Activated CD4-positive, alpha-beta T cell treated with anti-CD3 and anti-CD28 coated beads for 36 hours (primary cell): ENCODE measurements around the gene SLC25A38. TPM values are rescaled to one million over a fixed set of nuclear protein-coding genes. Genes with fewer than 3 reads are reported as not detected.
A peak's percentile ranks its signal among the peaks of the same experiment; 100 is the strongest.

ENCODE experiments used
- ATAC-seq: fragments of 200-7000 bp; cut with Tn5 transposase; one replicate; pipeline ENCODE4 v1.10.0; 2021; ENCODE audit warnings: mild to moderate bottlenecking, moderate library complexity
- CTCF ChIA-PET: fragments of 350-600 bp; sonication (Branson Sonifier 250); formaldehyde crosslinking; loops from one replicate; lab custom pipeline; 2021; ENCODE audit warnings: antibody characterized with exemption; lab: Charles Lee
- POLR2A ChIA-PET: fragments of 350-600 bp; sonication (Branson Sonifier 250); formaldehyde crosslinking; loops from one replicate; lab custom pipeline; 2021; ENCODE audit warnings: antibody characterized with exemption, inconsistent platforms; lab: Charles Lee
- DNase-seq: peaks from one replicate; pipeline ENCODE4 v3.0.0-alpha.2; 2020
- H3K27ac Mint-ChIP-seq: one replicate; pipeline ENCODE4 v1.8.0; 2021; ENCODE audit warnings: mixed read lengths
- H3K27me3 Mint-ChIP-seq: one replicate; pipeline ENCODE4 v1.8.0; 2021; ENCODE audit warnings: mixed read lengths
- H3K36me3 Mint-ChIP-seq: one replicate; pipeline ENCODE4 v1.8.0; 2021; ENCODE audit warnings: low read depth, mixed read lengths
- H3K4me1 Mint-ChIP-seq: one replicate; pipeline ENCODE4 v1.8.0; 2021; ENCODE audit warnings: mixed read lengths
- H3K4me3 Mint-ChIP-seq: one replicate; pipeline ENCODE4 v1.8.0; 2021; ENCODE audit warnings: mild to moderate bottlenecking, moderate library complexity, mixed read lengths
- H3K9me3 Mint-ChIP-seq: one replicate; pipeline ENCODE4 v1.8.0; 2021; ENCODE audit warnings: low read depth, mixed read lengths
- intact Hi-C, 2 experiments: fragments of 100-400 bp; cut with DNase I in 1 of 2; cut with micrococcal nuclease in 1 of 2; formaldehyde crosslinking; loops; one replicate each; pipeline versions ENCODE4 v1.14.2 to v1.15.1; 2022 to 2024; cut with DNase I, micrococcal nuclease
- total RNA-seq, 2 experiments: library from RNA; stranded (reverse); gene quantifications; one replicate each; pipeline ENCODE4 v1.2.3, GENCODE V29; 2021

The SLC25A38 gene
- total RNA-seq, 2 experiments from 2014 or later = 23.0 to 24.8 TPM

DNA sequence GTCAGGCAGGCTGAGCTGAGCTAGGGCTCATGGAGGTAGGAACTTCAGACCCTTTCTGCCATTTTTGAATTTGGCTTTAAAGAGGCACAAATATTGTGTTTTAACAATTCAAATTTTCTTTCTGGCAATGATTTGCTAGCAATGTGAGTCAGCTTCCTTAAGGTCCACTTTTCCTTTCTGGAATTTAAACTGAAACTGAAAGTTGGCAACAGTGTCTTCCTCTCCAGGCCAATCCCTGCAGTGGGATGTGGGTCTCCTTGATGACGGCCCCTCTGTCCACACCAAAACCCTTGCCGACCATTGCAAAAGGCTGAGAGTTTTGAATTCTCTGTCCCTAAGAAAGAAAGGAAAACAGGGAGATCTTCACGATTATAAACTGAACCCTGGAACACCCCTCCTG, 50.5 kb downstream of the SLC25A38 start:
- POLR2A ChIA-PET = no interaction called here
- ATAC-seq (no peak), DNase-seq (no peak)
- peaks cover 4% of the 10 kb centered on the region for H3K27me3 Mint-ChIP-seq
- no peak overlapping the region for H3K27ac Mint-ChIP-seq
- intact Hi-C loops = no loop called here
- no peaks in the 10 kb centered on the region for H3K9me3 Mint-ChIP-seq
- no peaks in the 10 kb centered on the region for H3K4me1 Mint-ChIP-seq
- H3K36me3 Mint-ChIP-seq = no peaks in the 10 kb centered on the region
- no peak overlapping the region for H3K4me3 Mint-ChIP-seq
- CTCF ChIA-PET = interaction anchor here (1.1 kb wide), 1 partner anchor 9 kb away, joined by 3 read pairs; no protein-coding TSS in a partner anchor

DNA sequence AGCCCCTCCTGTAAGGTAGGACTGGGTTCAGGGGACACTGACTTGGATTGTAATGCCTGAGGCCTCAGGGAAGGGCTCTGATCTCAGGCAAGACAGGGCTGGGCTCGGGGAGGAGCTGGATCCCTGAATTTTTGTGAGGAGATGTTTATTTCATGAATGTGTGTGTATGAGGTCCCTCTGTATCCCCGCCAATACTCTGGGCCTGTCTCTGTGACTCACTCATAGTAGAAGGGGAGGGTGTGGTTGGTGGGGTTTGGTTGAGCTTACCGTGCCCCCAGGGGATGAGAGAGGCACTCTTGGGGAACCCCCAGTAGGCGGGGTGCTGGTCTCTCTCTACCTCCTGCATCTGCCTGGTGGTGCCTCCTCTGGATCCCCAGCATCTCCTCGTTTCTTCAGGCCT, 51.4 kb downstream of the SLC25A38 start:
- no peak for DNase-seq

DNA sequence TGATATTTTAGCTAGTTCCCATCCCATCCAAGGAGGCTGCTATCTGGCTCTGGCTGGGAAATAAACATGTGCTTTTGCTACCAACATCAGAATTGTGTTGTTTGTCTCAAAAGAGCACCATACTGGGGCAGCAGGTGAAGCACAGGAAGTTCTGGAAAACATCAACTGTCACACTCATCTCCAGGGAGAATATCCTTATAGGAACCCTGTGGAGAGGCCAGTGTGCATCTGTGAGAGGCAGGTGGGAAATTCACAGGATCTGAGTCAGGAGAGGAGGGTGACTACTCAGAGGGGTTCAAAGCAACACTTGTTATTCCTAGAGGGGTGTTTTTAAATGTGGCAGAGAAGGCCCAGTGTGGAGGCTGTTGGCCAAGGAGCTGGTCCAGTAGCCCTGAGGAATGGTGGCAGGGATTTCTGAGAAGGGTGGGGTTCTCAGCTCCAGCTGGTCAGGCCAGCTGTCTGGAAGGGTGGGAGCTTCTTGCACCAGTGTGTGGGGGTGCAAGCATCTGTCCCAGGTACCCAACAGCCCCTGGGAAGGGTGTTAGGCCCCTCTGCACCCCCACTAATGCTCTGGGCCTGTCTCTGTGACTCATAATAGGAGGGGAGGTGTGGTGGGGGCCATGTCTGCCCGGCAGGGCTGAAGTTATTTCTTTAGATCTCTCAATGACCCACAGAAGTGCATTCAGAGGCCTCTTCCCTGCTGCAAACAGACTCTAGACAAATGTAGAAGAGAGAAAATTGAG, 52.0 kb downstream of the SLC25A38 start:
- no peaks in the 10 kb centered on the region for H3K36me3 Mint-ChIP-seq
- DNase-seq (no peak), ATAC-seq (no peak)
- H3K27me3 Mint-ChIP-seq = peaks cover 4% of the 10 kb centered on the region
- H3K4me3 Mint-ChIP-seq = no peak overlapping the region
- ChIA-PET CTCF (interaction anchor here (0.6 to 0.7 kb wide), 2 partner anchors 13 to 271 kb away, joined by 3 to 4 read pairs; no protein-coding TSS in a partner anchor), POLR2A (no interaction called here)
- intact Hi-C loops = no loop called here
- H3K4me1 Mint-ChIP-seq = no peaks in the 10 kb centered on the region
- no peaks in the 10 kb centered on the region for H3K9me3 Mint-ChIP-seq
- H3K27ac Mint-ChIP-seq = no peak overlapping the region

More for the DNA sequence above, 51.4 kb downstream of the SLC25A38 start:
- Mint-ChIP-seq H3K27me3 (peaks cover 4% of the 10 kb centered on the region), H3K9me3 (no peaks in the 10 kb centered on the region), H3K4me1 (no peaks in the 10 kb centered on the region), H3K27ac (no peak overlapping the region), H3K4me3 (no peak overlapping the region), H3K36me3 (no peaks in the 10 kb centered on the region)
- intact Hi-C loops = no loop called here
- POLR2A ChIA-PET = no interaction called here
- ATAC-seq = peak; percentile 47
- CTCF ChIA-PET = interaction anchor here (0.6 to 0.7 kb wide), 2 partner anchors 13 to 271 kb away, joined by 3 to 4 read pairs; no protein-coding TSS in a partner anchor

DNA sequence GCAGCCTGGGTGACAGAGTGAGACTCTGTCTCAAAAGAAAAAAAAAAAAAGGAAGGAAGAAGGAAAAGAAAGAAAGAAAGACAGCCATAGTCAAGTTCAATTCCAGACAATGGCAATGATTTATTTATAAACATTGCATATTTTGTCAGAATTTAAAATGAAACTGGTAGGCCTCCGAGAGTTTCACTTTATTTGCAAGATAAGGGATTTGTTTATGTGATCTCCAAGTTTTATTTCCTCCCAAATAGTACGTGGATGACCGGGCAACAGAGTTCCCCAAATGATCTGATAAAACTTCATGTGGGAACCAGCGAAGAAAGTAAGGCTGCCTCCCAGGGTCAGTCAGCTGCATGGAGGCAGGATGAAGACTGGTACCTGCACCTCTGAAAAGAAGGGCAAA, 55.7 kb downstream of the SLC25A38 start:
- Mint-ChIP-seq H3K27me3 (no peaks in the 10 kb centered on the region), H3K9me3 (no peaks in the 10 kb centered on the region), H3K27ac (no peak overlapping the region), H3K4me1 (no peaks in the 10 kb centered on the region), H3K36me3 (no peaks in the 10 kb centered on the region), H3K4me3 (no peak overlapping the region)
- ChIA-PET CTCF (interaction anchor here (1.8 kb wide), 1 partner anchor 9 kb away, joined by 9 read pairs; no protein-coding TSS in a partner anchor), POLR2A (no interaction called here)
- no peak for DNase-seq
- no peak for ATAC-seq
- intact Hi-C loops = no loop called here

DNA sequence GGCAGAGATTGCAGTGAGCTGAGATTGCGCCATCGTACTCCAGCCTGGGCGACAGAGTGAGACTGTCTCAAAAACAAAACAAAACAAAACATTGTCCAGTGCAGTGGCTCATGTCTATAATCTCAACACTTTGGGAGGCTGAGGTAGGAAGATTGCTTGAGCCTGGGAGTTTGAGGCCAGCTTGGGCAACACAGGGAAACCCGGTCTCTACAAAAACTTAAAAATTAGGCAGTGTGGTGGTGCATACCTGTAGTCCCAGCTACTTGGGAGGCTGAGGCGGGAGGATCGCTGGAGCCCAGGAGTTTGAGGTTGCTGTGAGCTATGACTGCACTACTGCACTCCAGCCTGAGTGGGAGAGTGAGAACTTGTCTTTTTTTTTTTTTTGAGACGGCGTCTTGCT, 57.1 kb downstream of the SLC25A38 start:
- Mint-ChIP-seq H3K9me3 (no peaks in the 10 kb centered on the region), H3K36me3 (no peaks in the 10 kb centered on the region), H3K4me3 (no peak overlapping the region), H3K27me3 (no peaks in the 10 kb centered on the region), H3K27ac (no peak overlapping the region), H3K4me1 (no peaks in the 10 kb centered on the region)
- ChIA-PET CTCF (interaction anchor here (1.0 to 1.1 kb wide), 2 partner anchors 9 to 12 kb away, joined by 3 read pairs; no protein-coding TSS in a partner anchor), POLR2A (interaction anchor here (0.7 kb wide), 1 partner anchor 309 kb away, joined by 3 read pairs; no protein-coding TSS in a partner anchor)
- DNase-seq = no peak
- ATAC-seq = no peak
- intact Hi-C loops = no loop called here

DNA sequence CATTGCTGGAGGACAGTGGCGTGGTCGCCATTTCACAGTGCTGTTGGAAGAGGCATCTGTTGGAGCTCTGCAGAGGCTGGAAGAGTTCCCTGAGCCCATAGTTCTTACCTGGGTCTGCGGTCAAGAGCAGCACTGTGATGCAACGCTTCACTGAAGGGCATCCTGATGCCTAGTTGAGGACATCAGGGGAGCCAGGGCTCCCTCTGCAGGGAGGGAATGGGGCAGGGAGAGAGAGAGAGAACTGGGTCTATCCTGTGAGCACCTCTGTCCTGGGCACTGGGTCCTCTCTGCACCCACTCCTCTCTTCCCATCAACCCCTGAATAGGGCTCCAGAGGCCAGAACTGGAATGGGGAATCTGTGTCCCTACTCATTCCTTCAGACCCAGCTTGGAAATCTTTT, 60.4 kb downstream of the SLC25A38 start:
- ChIA-PET CTCF (no interaction called here), POLR2A (no interaction called here)
- intact Hi-C loops = no loop called here
- Mint-ChIP-seq H3K4me3 (no peak overlapping the region), H3K27ac (no peak overlapping the region), H3K9me3 (no peaks in the 10 kb centered on the region), H3K27me3 (no peaks in the 10 kb centered on the region), H3K4me1 (no peaks in the 10 kb centered on the region), H3K36me3 (no peaks in the 10 kb centered on the region)
- DNase-seq = no peak
- no peak for ATAC-seq

DNA sequence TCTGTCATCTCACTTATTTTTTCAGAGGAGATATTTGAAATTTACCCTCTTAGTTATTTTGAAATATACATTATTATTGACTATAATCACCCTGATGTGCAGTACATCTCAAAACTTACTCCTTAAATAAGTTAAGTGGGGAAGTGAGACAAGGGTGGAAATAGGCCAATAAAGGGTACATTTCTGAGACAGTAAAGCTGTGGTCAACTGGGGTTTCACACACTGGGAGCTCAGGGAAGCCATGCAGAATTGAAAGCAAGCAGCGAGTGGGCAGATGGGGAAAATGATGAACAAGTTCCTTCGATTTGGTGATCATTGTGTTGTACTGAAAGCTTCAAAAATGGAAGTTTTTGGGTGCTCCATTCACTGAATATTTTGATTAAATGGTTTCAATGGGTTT, 62.8 kb downstream of the SLC25A38 start:
- H3K27ac Mint-ChIP-seq = no peak overlapping the region
- POLR2A ChIA-PET = no interaction called here
- no peaks in the 10 kb centered on the region for H3K9me3 Mint-ChIP-seq

DNA sequence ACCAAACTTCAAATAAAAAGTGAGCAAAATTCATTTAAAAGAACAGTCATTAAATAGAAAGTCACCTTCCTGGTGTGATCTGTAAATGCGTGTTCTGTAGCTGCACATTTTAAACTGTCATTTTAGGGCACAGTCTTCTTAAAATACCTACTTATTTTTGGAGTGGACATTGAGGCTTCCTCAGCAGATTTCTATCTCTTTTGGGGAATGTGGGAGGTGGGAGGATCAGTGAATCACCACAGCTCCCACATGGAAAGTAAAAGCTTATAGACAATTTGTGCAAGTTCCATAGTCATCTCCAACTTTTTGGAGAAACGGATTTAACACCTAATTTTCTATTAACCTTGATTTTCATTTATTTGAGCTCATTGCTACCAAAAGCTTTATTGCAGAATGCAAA, 63.3 kb downstream of the SLC25A38 start:
- no peaks in the 10 kb centered on the region for H3K36me3 Mint-ChIP-seq
- H3K9me3 Mint-ChIP-seq = no peaks in the 10 kb centered on the region
- ATAC-seq (no peak), DNase-seq (no peak)
- H3K4me1 Mint-ChIP-seq = no peaks in the 10 kb centered on the region
- CTCF ChIA-PET = interaction anchor here (0.7 to 5.4 kb wide), 15 partner anchors 8 to 610 kb away, joined by 3 to 42 read pairs (median 4); no protein-coding TSS in a partner anchor
- H3K27ac Mint-ChIP-seq = no peak overlapping the region
- H3K4me3 Mint-ChIP-seq = no peak overlapping the region
- intact Hi-C loops = no loop called here
- POLR2A ChIA-PET = no interaction called here
- no peaks in the 10 kb centered on the region for H3K27me3 Mint-ChIP-seq

More for the DNA sequence above, 62.8 kb downstream of the SLC25A38 start:
- DNase-seq (no peak), ATAC-seq (no peak)
- intact Hi-C loops = no loop called here
- H3K27me3 Mint-ChIP-seq = no peaks in the 10 kb centered on the region
- H3K36me3 Mint-ChIP-seq = no peaks in the 10 kb centered on the region
- CTCF ChIA-PET = interaction anchor here (0.8 to 5.4 kb wide), 12 partner anchors 8 to 194 kb away, joined by 3 to 42 read pairs (median 4); no protein-coding TSS in a partner anchor
- no peaks in the 10 kb centered on the region for H3K4me1 Mint-ChIP-seq
- no peak overlapping the region for H3K4me3 Mint-ChIP-seq

Other genes with a start within 250 kb of the SLC25A38 start
- gene CSRNP1, start 229.8 kb upstream of the SLC25A38 start, total RNA-seq = 10 to 100 TPM; 68.3 to 78.5 TPM
- gene XIRP1, start 190.8 kb upstream of the SLC25A38 start, total RNA-seq = 1 to 10 TPM; 1.4 to 2.2 TPM
- under 1 TPM; 0.14 to 0.16 TPM for gene CX3CR1, start 103.3 kb upstream of the SLC25A38 start, total RNA-seq
- gene CCR8, start 53.7 kb upstream of the SLC25A38 start, total RNA-seq = under 1 TPM; 0.75 to 0.77 TPM
- 1,000 to 10,000 TPM; 2,498 to 3,023 TPM for gene RPSA, start 23.4 kb downstream of the SLC25A38 start, total RNA-seq
- not detected for gene MOBP, start 84.3 kb downstream of the SLC25A38 start, total RNA-seq